C4-2B (cell line): ENCODE data around the gene RNU11.
"Not testable (repeated sequence)": the region's sequence is repeated elsewhere in the genome, so short reads cannot be mapped to it uniquely, and the experiment has no call there.

Source experiments
- H3K27ac ChIP-seq: fragments of 450-650 bp; 2 replicates; pipeline ENCODE4 v1.5.1; 2017
- CTCF ChIP-seq: fragments of 450-650 bp; conservative IDR thresholded peaks from 2 replicates; pipeline ENCODE4 v1.5.1; 2017; ENCODE audit warnings: mild to moderate bottlenecking
- ZFX ChIP-seq: fragments of 450-650 bp; IDR thresholded peaks from 2 replicates; pipeline ENCODE4 v1.6.1; 2017

Gene RNU11

GRCh38 chr1:28631713-28632112 is 16.7 kb upstream of the RNU11 start:
- no peak overlapping the region for H3K27ac ChIP-seq
- TF ChIP-seq CTCF (no peak), ZFX (no peak)

DNA sequence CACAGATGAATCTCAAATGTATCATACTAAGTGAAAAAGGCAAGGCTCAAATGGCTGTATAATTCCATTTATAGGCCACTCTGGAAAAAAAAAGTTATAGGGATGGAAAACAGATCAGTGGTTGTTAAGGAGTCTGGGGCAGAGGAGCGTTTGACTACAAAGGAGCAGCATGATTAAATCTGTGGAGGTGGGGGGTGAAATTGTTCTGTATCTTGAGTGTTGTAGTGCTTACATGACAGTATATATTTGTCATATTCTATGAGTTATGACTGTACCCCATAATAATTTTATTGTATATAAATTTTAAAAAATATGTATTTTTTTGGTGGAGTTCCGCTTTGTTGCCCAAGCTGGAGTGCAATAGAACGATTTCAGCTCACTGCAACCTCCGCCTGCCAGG is 15.8 kb upstream of the RNU11 start:
- no peak for TF ChIP-seq ZFX
- TF ChIP-seq CTCF: no peak
- H3K27ac ChIP-seq: no peak overlapping the region

DNA sequence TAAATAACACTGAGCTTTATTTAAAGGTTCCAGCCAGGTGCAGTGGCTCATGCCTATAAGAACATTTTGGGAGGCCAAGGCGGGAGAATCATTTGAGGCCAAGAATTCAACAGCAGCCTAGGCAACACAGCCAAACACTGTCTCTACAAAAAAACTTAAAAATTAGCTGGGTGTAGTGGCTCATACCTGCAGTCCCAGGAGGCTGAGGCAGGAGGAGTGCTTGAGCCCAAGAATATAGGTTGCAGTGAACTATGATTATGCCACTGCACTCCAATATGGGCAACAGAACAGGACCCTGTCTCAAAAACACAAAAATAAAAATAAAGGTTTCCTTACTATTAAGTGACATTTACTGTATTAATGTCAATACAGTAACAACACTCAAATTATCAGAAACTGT is 7.6 kb upstream of the RNU11 start:
- no peak for TF ChIP-seq ZFX
- TF ChIP-seq CTCF: no peak; the same call in 1 of the 2 replicates
- no peak overlapping the region for H3K27ac ChIP-seq

DNA sequence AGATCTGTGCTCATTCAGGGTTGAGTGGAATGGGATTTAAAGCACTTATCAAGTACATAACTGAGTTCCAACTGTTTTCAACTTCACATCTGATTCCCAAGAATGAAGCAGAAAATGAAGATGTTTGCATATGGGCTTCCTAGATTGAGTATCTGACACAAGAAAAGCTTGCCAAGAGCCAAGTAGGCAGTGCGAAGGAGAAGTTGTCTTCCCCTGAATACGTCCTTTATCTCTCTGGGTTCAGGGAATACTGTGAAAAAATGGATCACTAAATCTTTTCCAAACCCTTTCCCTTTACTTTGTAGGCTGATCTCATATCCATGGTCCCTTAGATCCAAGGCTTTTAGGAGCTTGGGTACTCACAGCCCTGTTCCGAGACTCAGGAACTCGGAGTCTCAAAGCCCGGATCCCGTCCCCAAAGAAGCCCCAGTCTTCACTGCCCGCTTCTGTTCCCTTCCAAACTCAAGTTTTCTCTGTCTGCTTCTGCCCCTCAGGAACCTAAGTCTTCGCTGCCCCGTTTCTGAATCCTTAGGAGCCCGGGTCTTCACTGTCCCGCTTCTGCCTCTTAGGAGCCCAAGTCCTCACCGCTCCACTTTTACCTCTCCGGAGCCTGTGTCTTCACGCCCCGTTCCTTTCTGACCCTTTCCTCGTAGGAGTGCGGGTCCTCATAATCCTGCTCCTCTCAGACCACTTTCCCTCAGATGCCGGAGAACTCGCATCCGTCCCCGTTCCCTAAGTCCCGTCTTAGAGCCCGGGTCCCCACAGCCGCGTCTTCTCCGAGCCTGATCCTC is 6.1 kb upstream of the RNU11 start:
- TF ChIP-seq ZFX (no peak), CTCF (no peak)
- peak overlapping the region; percentile 92 for H3K27ac ChIP-seq

GRCh38 chr1:28642847-28643635 is 5.4 kb upstream of the RNU11 start, which contains the start of gene TAF12:
Gene TAF12 (minus strand): TSS chr1:28643067. CDS start chr1:28622081, 20,986 bp downstream.
- peak; percentile 56; the same call in 1 of the 2 replicates for TF ChIP-seq ZFX
- TF ChIP-seq CTCF: peak; percentile 53
- peak within 1 kb of the TSS; percentile 92 for H3K27ac ChIP-seq

- no peak for TF ChIP-seq CTCF
- H3K27ac ChIP-seq: peak overlapping the region; percentile 92; the same call in 1 of the 2 replicates
Observed at GRCh38 chr1:28644494-28644893, 3.9 kb upstream of the RNU11 start.

- not testable (repeated sequence) for H3K27ac ChIP-seq
Observed at GRCh38 chr1:28645406-28645805, 3.0 kb upstream of the RNU11 start.
